ENCODE measurements around the gene ZBTB20.
"Not testable (repeated sequence)": the region's sequence is repeated elsewhere in the genome, so short reads cannot be mapped to it uniquely, and the experiment has no call there.

Gene ZBTB20

GRCh38 chr3:115146032-115146417, 1.1 kb downstream of the ZBTB20 start:
- DNase-seq: peak; percentile 65

GRCh38 chr3:115141033-115141757, 5.9 kb downstream of the ZBTB20 start:
- no peak for DNase-seq

- DNase-seq: no peak
Observed at GRCh38 chr3:115139072-115139471, 8.0 kb downstream of the ZBTB20 start.

- DNase-seq: no peak
Observed at GRCh38 chr3:115134648-115135347, 12.3 kb downstream of the ZBTB20 start.

DNA sequence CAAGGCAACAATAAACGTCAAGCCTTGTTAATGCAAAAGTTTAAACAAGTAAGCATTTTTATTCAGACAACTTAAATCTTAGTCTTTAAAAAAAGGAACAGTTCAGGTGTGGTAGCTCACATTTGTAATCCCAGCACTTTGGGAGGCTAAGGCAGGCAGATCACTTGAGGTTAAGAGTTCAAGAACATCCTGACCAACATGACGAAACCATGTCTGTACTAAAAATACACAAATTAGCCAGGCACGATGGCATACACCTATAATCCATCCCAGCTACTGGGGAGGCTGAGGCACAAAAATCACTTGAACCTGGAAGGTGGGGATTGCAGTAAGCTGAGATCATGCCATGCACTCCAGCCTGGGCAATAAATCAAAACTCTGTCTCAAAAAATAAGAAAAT, 19.9 kb downstream of the ZBTB20 start:
- no peak for DNase-seq

DNA sequence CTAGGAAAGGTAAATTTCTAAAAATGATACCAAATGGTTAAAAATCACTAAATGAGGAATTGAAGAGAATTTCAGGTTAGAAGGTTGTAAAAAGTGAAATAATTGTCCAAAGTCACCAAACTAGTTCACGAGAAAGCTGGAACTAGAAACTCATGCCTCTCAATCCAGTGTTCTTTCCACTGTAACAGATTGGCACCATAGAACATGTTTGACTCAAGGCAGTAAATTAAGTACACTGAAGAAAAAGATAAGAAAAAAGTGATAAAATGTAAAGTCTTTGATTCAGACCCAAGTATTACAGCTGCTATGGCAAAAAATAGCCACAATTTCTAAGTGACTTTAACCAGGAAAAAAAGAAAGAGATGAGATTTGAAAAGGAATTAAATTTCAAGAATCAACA, 26.5 kb downstream of the ZBTB20 start:
- DNase-seq: no peak

- DNase-seq: no peak
Observed at GRCh38 chr3:115113367-115113766, 33.7 kb downstream of the ZBTB20 start.

DNA sequence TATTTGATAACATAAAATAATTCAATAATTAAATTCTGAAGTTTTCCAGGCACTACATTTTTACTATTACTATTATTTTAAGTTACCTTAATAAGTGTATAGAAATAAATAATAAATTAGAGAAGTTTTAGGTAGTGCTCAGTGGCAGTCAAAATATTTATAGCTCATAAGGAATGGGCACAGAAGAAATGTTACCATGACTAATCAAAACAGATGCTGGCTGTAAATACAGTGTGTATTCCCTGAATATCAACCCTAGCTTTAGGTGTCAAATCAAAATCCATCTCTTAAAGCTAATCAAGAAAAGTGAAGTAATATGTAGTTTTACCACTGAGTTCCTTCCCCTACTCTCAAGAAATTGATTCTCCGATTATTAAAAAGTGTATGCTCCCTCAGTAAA, 35.5 kb downstream of the ZBTB20 start:
- no peak for DNase-seq

DNA sequence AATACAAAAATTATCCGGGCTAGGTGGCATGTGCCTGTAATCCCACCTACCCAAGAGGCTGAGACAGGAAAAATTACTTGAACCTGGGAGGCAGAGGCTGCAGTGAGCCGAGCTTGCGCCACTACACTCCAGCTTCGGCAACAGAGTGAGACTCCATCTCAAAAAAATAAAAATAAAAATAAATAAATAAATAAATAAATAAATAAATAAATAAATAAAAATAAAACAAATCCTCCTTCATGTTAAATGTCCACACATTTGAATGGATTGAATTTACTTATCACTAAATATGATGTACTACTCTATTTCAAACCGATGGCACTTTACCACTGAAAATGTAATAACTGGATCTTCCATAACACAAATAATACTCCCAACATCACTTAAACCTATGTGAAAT, 36.3 kb downstream of the ZBTB20 start:
- DNase-seq: no peak

DNA sequence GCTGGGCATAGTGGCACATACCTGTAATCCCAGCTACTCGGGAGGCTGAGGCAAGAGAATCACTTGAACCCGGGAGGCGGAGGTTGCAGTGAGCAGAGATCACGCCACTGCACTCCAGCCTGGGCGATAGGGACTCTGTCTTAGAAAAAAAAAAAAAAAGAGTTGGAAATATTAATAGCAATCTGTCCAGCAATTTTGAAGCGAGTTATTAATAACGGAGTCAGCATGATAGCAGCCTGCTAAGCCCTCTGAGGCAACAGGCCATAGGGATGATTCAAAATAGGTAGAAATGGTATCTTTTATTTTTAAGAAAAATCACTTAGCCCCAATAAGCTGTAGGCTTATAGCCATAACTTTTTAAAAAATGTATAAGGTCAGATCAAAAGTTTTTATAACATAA, 37.0 kb downstream of the ZBTB20 start:
- DNase-seq: not testable (repeated sequence)

DNA sequence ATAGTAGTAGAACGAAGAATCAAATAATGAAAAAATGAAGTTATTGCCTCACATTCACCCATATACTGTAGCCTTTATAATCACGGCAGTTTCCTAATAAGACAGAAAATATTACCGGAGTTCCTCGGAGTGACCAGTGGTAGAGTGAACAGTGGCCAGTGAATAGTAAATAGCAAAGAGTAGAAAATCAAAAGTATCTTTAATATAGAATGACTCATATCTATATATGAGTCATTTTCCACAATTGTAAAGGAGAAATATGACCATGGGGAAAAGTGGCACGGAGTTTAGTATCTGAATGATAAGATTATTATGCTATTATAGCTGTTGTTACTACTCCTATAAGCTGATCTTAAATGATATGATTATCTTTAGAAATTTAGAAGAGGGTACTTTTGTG, 38.5 kb downstream of the ZBTB20 start:
- DNase-seq: no peak

GRCh38 chr3:115102046-115102445, 45.0 kb downstream of the ZBTB20 start:
- no peak for DNase-seq

- no peak for DNase-seq
Observed at GRCh38 chr3:115100806-115101205, 46.3 kb downstream of the ZBTB20 start.

DNA sequence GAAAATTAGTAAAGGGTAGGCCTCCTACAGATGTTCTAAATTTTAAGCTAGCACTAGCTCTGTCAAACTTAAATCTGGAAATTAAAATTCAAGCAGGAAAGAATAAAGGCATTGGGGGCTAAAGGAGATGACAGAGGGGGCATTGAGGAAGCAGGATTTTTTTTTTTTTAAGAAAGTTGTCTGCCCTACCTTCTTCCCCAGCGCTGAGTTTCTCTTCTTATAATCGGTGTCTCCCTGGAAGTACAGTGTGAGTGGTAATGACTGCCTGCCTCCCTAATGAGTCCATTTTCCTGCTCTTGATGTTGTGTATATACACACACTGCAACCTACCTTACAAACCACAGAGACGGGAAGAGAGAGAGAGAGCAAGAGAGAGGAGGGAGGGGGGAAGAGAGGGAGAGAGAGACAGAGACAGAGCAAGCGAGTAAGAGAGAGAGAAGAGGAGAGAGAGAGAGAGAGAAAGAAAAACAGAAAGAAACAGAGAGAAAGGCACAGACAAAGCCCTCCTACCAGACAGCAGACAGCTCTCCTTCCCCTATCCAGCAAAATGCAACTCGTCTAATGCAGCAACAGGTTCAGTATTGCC, 47.0 kb downstream of the ZBTB20 start:
- peak; percentile 38 for DNase-seq

DNA sequence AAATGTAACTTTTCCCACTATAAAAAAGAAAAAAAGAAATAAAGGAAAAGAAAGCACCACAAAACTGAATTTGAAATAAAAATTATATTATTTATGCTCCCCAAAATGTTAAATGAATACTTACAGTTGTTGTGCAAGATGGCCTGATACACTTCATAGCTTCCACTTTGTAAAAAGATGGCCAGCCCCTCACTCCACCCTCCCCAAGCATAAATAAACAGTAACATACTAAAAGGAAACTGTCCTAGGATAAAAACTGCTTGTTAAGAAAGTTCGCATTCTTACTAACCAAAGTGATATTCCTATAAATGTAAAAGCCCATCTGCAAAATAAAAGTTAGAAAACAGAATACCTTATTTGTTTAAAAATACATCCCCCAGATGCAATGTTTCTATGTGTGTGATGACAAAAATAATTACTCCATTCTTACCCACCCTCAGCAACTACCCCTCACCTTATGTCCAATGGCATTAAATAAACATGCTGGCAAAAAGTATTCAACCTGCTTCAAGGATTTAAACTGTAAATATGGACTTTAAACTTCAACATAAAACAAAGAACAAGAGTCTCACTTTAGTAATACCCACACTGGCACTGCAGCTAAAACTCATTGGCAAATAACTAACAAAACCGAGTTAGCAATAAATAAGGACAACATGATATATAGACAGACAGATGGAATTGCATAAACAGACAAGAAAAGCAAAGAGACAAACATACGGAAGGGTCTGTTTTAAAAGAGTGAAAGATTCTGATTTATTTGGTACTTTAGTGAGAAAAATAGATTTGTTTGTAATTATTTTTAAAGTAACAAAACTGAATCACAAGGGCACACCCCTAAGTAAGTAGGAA, 47.7 kb downstream of the ZBTB20 start:
- DNase-seq: no peak

DNA sequence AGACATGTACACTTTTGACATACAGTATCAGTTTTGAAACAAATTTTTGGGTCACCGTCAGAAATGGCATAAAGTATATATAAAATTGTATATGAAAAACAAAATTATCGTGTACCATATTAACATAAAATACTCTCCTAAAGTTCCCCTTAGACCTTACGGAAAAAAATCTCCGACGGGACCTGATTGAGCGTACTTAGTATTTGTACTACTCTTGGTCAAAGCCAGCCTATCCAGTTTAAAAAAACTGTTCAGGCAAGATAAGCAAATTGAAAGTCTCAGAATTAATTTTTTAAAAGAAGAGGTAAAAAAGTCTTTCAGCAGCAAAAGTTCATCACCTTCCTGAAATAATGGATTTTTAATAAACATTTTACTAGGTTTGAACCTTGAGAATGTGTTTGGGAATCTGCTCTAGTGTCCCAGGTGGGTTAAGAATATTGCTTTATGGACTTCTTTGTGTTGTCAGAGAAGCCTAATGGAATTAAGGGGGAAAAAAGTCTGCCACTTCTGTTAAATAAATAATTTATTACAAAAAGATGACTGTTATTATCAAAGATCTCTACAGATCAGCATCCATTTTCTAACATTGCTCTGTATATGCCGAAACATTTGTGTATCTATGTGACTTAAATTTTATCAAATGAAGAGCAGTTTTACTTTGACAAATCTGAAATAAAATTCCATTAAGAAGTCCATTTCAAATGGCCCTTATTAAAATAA, 48.6 kb downstream of the ZBTB20 start:
- DNase-seq: no peak

DNA sequence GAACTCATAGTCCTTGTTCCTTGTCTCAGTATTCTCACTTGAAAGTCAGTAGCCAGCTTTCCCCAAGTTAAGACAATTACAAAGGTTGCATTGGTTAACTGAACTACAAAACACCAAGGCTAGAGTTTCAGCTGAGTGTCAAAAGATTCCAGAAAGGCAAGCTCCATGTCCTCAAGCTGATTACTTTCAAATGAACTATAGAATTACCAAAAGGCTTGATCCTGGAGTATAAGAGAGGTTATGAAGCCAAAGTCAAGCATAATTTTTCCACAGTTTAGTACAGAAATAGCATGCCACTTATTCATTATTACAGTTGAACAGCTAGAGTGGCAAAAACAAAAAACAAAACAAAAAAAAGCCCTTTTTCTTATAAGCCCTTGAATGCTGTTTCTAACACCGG, 51.9 kb downstream of the ZBTB20 start:
- no peak for DNase-seq

GRCh38 chr3:115092220-115092791, 54.8 kb downstream of the ZBTB20 start:
- peak; percentile 71 for DNase-seq

- no peak for DNase-seq
Observed at GRCh38 chr3:115090712-115091111, 56.4 kb downstream of the ZBTB20 start.

DNA sequence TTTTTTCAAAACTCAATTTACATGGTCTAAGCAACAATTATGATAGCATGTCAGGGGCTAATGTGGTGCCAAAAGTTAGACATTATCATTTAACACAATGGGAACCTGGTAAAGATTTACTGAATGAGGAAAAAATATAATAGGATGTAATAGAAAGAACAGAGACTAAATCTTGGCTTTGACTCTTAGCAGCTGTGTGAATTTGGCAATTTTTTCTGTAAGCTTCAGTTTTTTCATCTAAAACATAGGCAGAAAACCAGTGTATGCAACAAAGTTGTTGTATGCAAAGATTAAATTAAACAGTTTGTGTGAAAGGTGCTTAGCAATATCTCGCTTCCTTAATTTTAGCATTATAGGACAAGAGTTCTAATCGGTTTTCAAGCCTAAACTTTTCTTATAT, 57.6 kb downstream of the ZBTB20 start:
- DNase-seq: no peak

DNA sequence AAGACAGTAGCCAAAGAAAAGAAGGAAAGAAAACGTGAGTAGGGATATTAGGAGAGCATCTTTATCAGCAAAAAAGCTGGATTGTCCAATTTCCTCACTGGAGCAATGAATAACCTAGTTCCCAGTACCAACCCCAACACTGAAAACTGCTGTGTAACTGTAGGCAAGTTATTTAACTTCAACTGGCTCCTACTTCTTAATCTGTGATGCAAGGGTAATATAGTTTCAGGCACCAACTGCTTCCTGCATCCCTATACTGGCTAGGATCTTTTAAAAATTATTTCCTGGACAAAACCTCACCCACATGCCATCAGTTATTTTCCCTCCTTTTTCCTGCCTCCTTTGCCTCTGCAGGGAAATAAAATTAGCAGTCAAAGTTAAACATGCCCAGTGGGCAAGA, 59.6 kb downstream of the ZBTB20 start:
- DNase-seq: no peak

- DNase-seq: no peak
Observed at GRCh38 chr3:115086344-115086743, 60.7 kb downstream of the ZBTB20 start.

All from right hindlimb (tissue), 1 donor.